Superior temporal gyrus (tissue), 1 donor: ENCODE measurements around the gene UBP1.
A peak's percentile ranks its signal among the peaks of the same experiment; 100 is the strongest.
"Not testable (repeated sequence)": the region's sequence is repeated elsewhere in the genome, so short reads cannot be mapped to it uniquely, and the experiment has no call there.

Source experiments
- DNase-seq: peaks from one replicate; pipeline ENCODE4 v3.0.0-alpha.2; 2016; ENCODE audit errors: extremely low spot score

The UBP1 gene

GRCh38 chr3:33440328-33441224 is at the start of gene UBP1:
Gene UBP1, minus strand, starts transcription at chr3:33440405. Its CDS starts 557 bp downstream, at chr3:33439848.
- peak; percentile 100 for DNase-seq

GRCh38 chr3:33488683-33489082 is 48.5 kb upstream of the UBP1 start:
- DNase-seq, result no peak

GRCh38 chr3:33488246-33488645 is 48.0 kb upstream of the UBP1 start:
- no peak for DNase-seq

GRCh38 chr3:33482111-33482521 is 41.9 kb upstream of the UBP1 start:
- no peak for DNase-seq

- no peak for DNase-seq
Measured at GRCh38 chr3:33474896-33475295, 34.7 kb upstream of the UBP1 start.

GRCh38 chr3:33473813-33474212 is 33.6 kb upstream of the UBP1 start:
- no peak for DNase-seq

GRCh38 chr3:33467786-33468185 is 27.6 kb upstream of the UBP1 start:
- DNase-seq, result no peak

GRCh38 chr3:33461097-33461496 is 20.9 kb upstream of the UBP1 start:
- no peak for DNase-seq

GRCh38 chr3:33459577-33459976 is 19.4 kb upstream of the UBP1 start:
- not testable (repeated sequence) for DNase-seq

GRCh38 chr3:33458446-33458845 is 18.2 kb upstream of the UBP1 start:
- no peak for DNase-seq

- DNase-seq, result no peak
Measured at GRCh38 chr3:33456756-33457155, 16.6 kb upstream of the UBP1 start.

- DNase-seq, result no peak
Measured at GRCh38 chr3:33453331-33453761, 13.1 kb upstream of the UBP1 start.

GRCh38 chr3:33451994-33452393 is 11.8 kb upstream of the UBP1 start:
- not testable (repeated sequence) for DNase-seq

- no peak for DNase-seq
Measured at GRCh38 chr3:33447958-33448357, 7.8 kb upstream of the UBP1 start.

- DNase-seq, result not testable (repeated sequence)
Measured at GRCh38 chr3:33447256-33447625, 7.0 kb upstream of the UBP1 start.

- no peak for DNase-seq
Measured at GRCh38 chr3:33442190-33442589, 2.0 kb upstream of the UBP1 start.

- DNase-seq, result no peak
Measured at GRCh38 chr3:33441225-33441976, 1.2 kb upstream of the UBP1 start.

- peak; percentile 15 for DNase-seq
Measured at GRCh38 chr3:33439546-33440327, 468 bp downstream of the UBP1 start.

- peak; percentile 27 for DNase-seq
Measured at GRCh38 chr3:33438881-33439545, 1.2 kb downstream of the UBP1 start.

- peak; percentile 15 for DNase-seq
Measured at GRCh38 chr3:33438284-33438668, 1.9 kb downstream of the UBP1 start.

GRCh38 chr3:33437556-33438283 is 2.5 kb downstream of the UBP1 start:
- no peak for DNase-seq
